SJCRH30 (cell line): Measurements from ENCODE around the gene CEACAM18. TPM values are rescaled to one million over a fixed set of nuclear protein-coding genes. Genes with fewer than 3 reads are reported as not detected.
"Not testable (repeated sequence)": the region's sequence is repeated elsewhere in the genome, so short reads cannot be mapped to it uniquely, and the experiment has no call there.

Source experiments
- DNase-seq, 2 experiments: peaks; one replicate each; pipeline ENCODE4 v3.0.0-alpha.2; 2015 to 2020
- H3K27ac ChIP-seq: fragments of 250-450 bp; sonication (Bioruptor Pico); 2 replicates; pipeline ENCODE4 v1.5.1; 2020; ENCODE audit warnings: mild to moderate bottlenecking, moderate library complexity
- H3K27me3 ChIP-seq: fragments of 250-450 bp; sonication (Bioruptor Pico); 2 replicates; pipeline ENCODE4 v1.5.1; 2020; ENCODE audit warnings: mild to moderate bottlenecking, moderate library complexity
- H3K36me3 ChIP-seq: fragments of 250-450 bp; sonication (Bioruptor Pico); 2 replicates; pipeline ENCODE4 v1.5.1; 2020; ENCODE audit warnings: mild to moderate bottlenecking, moderate library complexity
- H3K4me1 ChIP-seq: fragments of 250-450 bp; sonication (Bioruptor Pico); 2 replicates; pipeline ENCODE4 v1.5.1; 2020; ENCODE audit warnings: mild to moderate bottlenecking, moderate library complexity
- H3K4me3 ChIP-seq: fragments of 250-450 bp; sonication (Bioruptor Pico); 2 replicates; pipeline ENCODE4 v1.5.1; 2020; ENCODE audit warnings: mild to moderate bottlenecking, moderate library complexity
- H3K9me3 ChIP-seq: fragments of 250-450 bp; sonication (Bioruptor Pico); replicated peaks from 2 replicates; pipeline ENCODE4 v1.5.1; 2020; ENCODE audit warnings: mild to moderate bottlenecking, moderate library complexity
- total RNA-seq: library from RNA; depleted of rRNA; stranded (reverse); fragments of >200 nt; shearing (Covaris generic); gene quantifications from 2 replicates; pipeline ENCODE4 v1.2.3, GENCODE V29; 2014

CEACAM18 gene
- total RNA-seq, 1 experiment from 2014 or later = not detected

DNA sequence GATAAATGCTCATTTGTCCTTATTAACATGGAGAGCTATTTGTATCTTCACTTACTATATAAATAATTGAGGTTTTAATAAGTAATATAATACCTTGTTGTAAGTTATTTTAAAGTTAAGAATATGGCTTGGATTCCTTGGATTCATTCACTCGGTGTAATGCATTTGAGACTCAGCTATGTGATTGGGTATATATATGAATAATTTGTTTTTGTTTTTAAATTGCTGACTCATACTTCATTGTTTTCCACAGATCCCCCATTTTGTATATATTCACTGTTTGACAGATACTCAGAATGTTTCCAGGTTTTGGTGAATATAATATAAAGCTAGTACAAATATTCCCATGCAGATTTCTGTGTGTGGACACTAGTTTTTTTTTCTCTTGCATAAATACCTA is 6.8 kb upstream of the CEACAM18 start:
- H3K27me3 ChIP-seq = no peaks in the 10 kb centered on the region
- no peaks in the 10 kb centered on the region for H3K4me1 ChIP-seq
- H3K27ac ChIP-seq = no peak overlapping the region
- H3K4me3 ChIP-seq = no peak overlapping the region
- no peak for DNase-seq
- H3K9me3 ChIP-seq = no peaks in the 10 kb centered on the region
- H3K36me3 ChIP-seq = no peaks in the 10 kb centered on the region

- no peaks in the 10 kb centered on the region for H3K9me3 ChIP-seq
- no peaks in the 10 kb centered on the region for H3K27me3 ChIP-seq
- no peaks in the 10 kb centered on the region for H3K36me3 ChIP-seq
- no peak overlapping the region for H3K4me3 ChIP-seq
- DNase-seq = no peak
- no peaks in the 10 kb centered on the region for H3K4me1 ChIP-seq
- H3K27ac ChIP-seq = no peak overlapping the region
Measured at GRCh38 chr19:51472607-51473006, 5.7 kb upstream of the CEACAM18 start.

DNA sequence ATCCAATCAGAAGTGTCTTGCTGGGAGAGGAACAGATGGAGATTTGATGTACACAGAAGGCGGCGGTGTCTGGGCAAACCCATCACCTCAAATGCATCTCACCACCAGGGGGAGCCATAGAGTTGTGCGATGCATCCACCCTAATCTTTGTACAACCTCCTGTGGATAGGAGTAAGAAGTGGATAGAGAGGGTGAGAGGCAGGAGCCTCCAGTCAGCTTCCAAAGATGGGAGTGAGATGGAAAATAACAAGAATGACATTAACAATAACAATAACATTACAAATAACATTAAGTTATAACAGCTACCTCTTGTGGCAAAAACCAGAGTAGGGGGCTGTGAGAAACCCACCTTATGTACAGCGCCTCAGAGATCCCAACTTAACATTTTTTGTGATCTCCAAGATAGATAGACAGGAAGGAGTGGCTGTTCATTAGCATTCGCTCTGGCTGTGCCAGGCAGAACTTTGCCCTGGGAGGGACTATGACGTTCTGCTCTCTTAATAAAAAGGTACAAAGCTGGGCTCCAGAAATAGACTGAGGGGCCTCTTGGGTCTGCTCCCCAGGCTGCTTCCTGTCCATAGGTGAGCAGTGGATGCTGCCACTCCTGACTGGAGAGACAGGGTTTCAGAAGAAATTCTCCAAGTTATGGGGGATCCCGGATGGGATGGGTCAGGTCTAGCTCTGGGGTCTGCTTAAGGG is 5.2 kb upstream of the CEACAM18 start:
- no peaks in the 10 kb centered on the region for H3K36me3 ChIP-seq
- DNase-seq = peak; percentile 61 to 81
- no peaks in the 10 kb centered on the region for H3K9me3 ChIP-seq
- H3K4me3 ChIP-seq = no peak overlapping the region
- H3K27me3 ChIP-seq = no peaks in the 10 kb centered on the region
- no peak overlapping the region for H3K27ac ChIP-seq
- H3K4me1 ChIP-seq = no peaks in the 10 kb centered on the region

DNA sequence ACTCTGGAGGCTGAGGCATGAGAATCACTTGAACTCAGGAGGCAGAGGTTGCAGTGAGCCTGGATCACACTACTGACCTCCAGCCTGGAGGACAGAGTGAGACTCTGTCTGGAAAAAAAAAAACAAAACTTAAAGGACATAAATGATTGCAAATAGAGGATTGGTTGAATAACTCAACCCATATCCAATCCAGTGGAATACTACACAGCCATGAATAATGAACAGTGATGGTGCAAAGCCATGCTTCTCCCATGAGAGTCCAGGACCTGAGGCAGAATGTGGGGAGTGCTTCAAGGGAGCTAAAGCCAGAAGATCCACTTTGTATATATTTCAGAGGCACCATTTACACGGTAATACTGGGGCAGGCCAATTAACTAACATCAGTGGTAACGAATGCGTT is 2.2 kb upstream of the CEACAM18 start:
- DNase-seq = no peak
- no peaks in the 10 kb centered on the region for H3K27me3 ChIP-seq
- no peak overlapping the region for H3K27ac ChIP-seq
- no peaks in the 10 kb centered on the region for H3K4me1 ChIP-seq
- H3K4me3 ChIP-seq = no peak overlapping the region
- no peaks in the 10 kb centered on the region for H3K36me3 ChIP-seq
- no peaks in the 10 kb centered on the region for H3K9me3 ChIP-seq

DNA sequence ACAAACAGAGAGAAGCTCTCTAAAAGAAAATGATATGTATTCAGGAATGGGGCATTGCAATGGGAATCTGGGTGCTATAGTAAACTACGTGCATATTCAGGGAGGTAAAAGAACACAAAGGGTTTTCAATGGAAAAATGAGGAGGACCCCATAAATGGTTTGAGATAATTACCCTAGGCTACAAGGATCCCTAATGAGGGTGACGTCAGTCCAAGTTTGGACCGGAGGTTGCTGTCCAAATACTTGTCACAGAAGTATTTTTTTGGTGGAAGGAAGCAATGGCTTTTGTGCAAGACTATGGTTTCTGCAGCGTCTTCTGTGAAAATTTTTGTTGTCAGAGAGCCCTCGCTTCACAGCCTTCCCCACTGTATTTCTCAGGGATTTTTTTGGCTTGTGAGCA is 995 bp upstream of the CEACAM18 start:
- no peaks in the 10 kb centered on the region for H3K27me3 ChIP-seq
- DNase-seq = no peak
- no peaks in the 10 kb centered on the region for H3K9me3 ChIP-seq

DNA sequence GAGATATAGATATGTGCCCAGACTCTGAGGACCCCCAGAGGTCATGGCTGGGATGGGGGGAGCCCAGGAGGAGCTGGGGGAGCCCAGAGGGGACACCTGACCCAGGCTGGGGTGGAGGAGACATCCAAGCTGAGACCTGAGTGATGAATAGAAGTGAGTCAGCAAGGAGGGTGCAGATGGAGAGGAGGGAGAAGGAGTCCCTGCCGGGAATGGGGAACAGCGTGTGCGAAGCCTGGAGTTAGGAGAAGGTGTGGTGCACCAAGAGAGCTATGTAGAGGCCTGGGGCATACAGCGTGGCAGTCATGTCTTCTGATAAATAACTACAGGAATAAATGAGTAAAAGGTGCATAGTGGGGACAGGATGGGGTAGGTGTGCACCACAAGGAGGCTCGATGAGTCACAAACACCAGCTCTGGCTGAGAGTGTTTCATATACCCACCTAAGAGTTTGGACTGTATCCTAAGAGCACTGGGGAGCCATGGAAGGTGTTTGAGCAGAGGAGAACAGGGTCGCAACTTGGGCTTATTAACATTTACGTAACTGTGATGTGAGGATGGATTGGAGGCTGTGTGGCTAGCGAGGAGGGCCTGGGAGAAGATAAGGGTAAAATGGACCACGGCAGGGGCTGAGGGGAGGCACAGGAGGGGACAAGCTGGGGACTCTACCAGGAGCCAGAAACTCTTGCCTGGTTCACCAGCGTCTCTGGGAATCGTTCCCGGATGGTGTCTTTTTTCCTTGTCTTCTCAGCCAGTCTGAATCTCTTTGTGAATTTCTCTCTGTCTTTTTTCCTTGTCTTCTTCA is 1.4 kb downstream of the CEACAM18 start:
- no peak overlapping the region for H3K4me3 ChIP-seq
- no peaks in the 10 kb centered on the region for H3K27me3 ChIP-seq
- no peak for DNase-seq
- no peaks in the 10 kb centered on the region for H3K4me1 ChIP-seq
- no peak overlapping the region for H3K27ac ChIP-seq
- no peaks in the 10 kb centered on the region for H3K36me3 ChIP-seq
- H3K9me3 ChIP-seq = no peaks in the 10 kb centered on the region

More for the DNA sequence above, 995 bp upstream of the CEACAM18 start:
- Histone ChIP-seq H3K4me3 (no peak overlapping the region), H3K27ac (no peak overlapping the region), H3K4me1 (no peaks in the 10 kb centered on the region), H3K36me3 (no peaks in the 10 kb centered on the region)

DNA sequence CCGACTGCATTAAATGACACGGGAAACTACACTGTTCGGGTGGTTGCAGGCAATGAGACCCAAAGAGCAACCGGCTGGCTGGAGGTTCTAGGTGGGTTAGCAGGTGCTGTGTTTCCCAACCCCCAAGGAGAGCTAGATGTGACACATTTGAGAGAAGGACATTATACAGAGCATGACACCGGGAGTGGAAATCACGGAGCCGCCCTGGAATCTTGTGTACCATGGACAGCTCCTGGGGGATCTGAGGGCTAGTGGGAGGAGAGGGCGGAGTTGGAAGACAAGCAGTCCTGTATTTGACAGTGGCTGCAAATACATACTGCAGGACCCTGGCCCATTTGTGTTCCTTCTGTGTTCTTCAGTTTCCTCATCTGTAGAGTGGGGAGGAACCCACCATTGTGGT is 2.3 kb downstream of the CEACAM18 start:
- peak; percentile 32 to 58 for DNase-seq
- Histone ChIP-seq H3K9me3 (no peaks in the 10 kb centered on the region), H3K36me3 (no peaks in the 10 kb centered on the region), H3K27me3 (no peaks in the 10 kb centered on the region), H3K4me1 (no peaks in the 10 kb centered on the region), H3K27ac (no peak overlapping the region), H3K4me3 (no peak overlapping the region)

GRCh38 chr19:51485960-51486660 is 7.8 kb downstream of the CEACAM18 start:
- no peak for DNase-seq

GRCh38 chr19:51488491-51488890 is 10.2 kb downstream of the CEACAM18 start:
- Histone ChIP-seq H3K27ac (no peak overlapping the region), H3K36me3 (no peaks in the 10 kb centered on the region), H3K4me1 (no peaks in the 10 kb centered on the region), H3K4me3 (no peak overlapping the region), H3K27me3 (no peaks in the 10 kb centered on the region), H3K9me3 (no peaks in the 10 kb centered on the region)
- DNase-seq = no peak

More at GRCh38 chr19:51485960-51486660, 7.8 kb downstream of the CEACAM18 start:
- H3K27ac ChIP-seq = no peak overlapping the region
- H3K36me3 ChIP-seq = no peaks in the 10 kb centered on the region
- H3K4me1 ChIP-seq = no peaks in the 10 kb centered on the region
- H3K9me3 ChIP-seq = no peaks in the 10 kb centered on the region
- H3K4me3 ChIP-seq = no peak overlapping the region
- H3K27me3 ChIP-seq = no peaks in the 10 kb centered on the region

- no peaks in the 10 kb centered on the region for H3K4me1 ChIP-seq
- H3K27ac ChIP-seq = no peak overlapping the region
- DNase-seq = no peak
- H3K36me3 ChIP-seq = no peaks in the 10 kb centered on the region
- no peaks in the 10 kb centered on the region for H3K9me3 ChIP-seq
- H3K4me3 ChIP-seq = no peak overlapping the region
- no peaks in the 10 kb centered on the region for H3K27me3 ChIP-seq
Measured at GRCh38 chr19:51489113-51489512, 10.8 kb downstream of the CEACAM18 start.

DNA sequence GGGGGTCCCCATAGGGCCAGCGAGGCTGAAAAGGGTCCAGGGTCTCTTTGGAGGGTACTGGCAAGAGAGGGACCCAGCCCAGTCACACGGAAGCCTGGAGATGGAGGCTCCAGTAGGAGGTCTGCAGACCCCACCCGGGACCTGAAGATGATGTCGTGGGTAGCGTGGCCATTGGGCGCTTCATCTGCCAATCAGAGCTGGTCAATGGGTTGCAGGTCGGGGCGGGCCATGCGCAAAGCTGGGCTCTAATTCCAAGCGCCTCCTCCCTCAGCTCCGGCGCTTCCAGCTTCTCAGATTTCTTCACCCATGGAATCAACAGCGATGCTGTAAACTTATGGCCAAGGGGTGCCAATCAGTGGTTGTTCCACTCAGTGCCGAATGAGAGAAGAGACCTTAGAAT is 12.3 kb downstream of the CEACAM18 start:
- Histone ChIP-seq H3K9me3 (no peaks in the 10 kb centered on the region), H3K4me1 (no peaks in the 10 kb centered on the region), H3K27me3 (no peaks in the 10 kb centered on the region), H3K27ac (no peak overlapping the region), H3K4me3 (no peak overlapping the region), H3K36me3 (no peaks in the 10 kb centered on the region)
- no peak for DNase-seq

DNA sequence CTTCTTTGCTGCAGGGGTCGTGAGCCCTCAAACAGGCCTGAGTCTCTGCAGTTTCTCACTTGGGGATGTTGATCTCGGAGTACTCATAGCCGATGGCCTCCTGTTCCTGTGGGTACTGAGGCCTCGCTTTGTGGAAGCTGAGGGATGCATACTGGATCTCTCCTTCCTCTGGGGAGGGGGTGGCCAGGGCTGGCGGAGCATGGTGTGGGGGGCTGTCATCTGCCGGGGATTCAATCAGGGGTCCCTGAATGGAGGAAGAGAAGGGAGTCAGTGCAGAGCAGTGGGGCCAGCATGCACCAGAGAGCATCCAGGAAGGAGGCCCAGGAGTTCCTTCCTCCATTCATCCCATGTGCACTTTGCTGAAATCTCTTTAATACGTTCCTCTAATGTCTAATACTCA is 13.2 kb downstream of the CEACAM18 start:
- Histone ChIP-seq H3K4me1 (no peaks in the 10 kb centered on the region), H3K27ac (no peak overlapping the region), H3K27me3 (no peaks in the 10 kb centered on the region), H3K9me3 (no peaks in the 10 kb centered on the region), H3K36me3 (no peaks in the 10 kb centered on the region), H3K4me3 (no peak overlapping the region)
- DNase-seq = no peak

GRCh38 chr19:51493776-51494175 is 15.4 kb downstream of the CEACAM18 start:
- Histone ChIP-seq H3K36me3 (no peaks in the 10 kb centered on the region), H3K27me3 (no peaks in the 10 kb centered on the region), H3K4me3 (no peak overlapping the region), H3K27ac (no peak overlapping the region), H3K9me3 (no peaks in the 10 kb centered on the region), H3K4me1 (no peaks in the 10 kb centered on the region)
- no peak for DNase-seq

DNA sequence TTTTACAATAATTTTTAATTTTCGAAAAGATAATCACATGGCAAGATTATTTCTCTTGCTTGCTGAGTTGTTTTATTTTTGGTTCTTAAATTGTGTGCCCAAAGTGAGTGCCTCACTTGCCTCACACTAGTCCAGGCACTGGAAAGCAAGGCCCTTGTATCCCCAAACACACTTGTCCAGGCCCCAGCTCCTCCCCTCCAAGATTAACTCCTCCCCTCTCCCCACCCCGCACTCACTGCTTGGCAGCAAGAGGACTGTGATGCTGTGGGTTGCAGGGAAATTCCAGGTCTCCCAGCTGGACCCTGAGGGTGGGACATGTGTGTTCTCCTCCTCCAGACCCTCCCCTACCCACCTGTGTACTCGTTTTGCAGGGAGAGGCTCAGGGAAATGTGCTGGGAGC is 19.3 kb downstream of the CEACAM18 start:
- no peak for DNase-seq
- no peak overlapping the region for H3K27ac ChIP-seq

GRCh38 chr19:51500931-51501330 is 22.6 kb downstream of the CEACAM18 start:
- not testable (repeated sequence) for H3K4me3 ChIP-seq, H3K36me3 ChIP-seq, H3K4me1 ChIP-seq, H3K27ac ChIP-seq, H3K9me3 ChIP-seq, H3K27me3 ChIP-seq, DNase-seq

More for the DNA sequence above, 19.3 kb downstream of the CEACAM18 start:
- Histone ChIP-seq H3K9me3 (no peaks in the 10 kb centered on the region), H3K36me3 (no peaks in the 10 kb centered on the region), H3K27me3 (no peaks in the 10 kb centered on the region), H3K4me3 (no peak overlapping the region), H3K4me1 (no peaks in the 10 kb centered on the region)
